Measurements from ENCODE around the gene TACC3. TPM values are rescaled to one million over a fixed set of nuclear protein-coding genes. Genes with fewer than 3 reads are reported as not detected.

Gene TACC3
- total RNA-seq, 1 experiment from 2014 or later: 156 TPM

DNA sequence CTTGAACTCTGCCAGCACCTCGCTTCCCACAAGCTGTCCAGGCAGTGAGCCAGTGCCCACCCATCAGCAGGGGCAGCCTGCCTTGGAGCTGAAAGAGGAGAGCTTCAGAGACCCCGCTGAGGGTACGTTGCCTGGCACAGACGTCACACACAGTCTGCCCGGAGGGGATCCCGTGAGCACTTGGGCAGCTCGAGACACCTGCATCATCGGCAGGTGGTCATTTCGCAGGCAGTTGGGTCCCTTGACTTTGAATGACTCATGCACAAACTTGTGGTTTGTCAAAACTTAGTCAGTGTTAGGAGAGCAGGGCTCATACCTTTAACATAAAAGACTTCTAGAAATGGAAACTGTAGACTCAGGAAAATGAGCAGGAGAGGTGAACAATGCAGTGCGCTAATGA lies 9.9 kb downstream of the TACC3 start:
- TF ChIP-seq, protein P1, sequence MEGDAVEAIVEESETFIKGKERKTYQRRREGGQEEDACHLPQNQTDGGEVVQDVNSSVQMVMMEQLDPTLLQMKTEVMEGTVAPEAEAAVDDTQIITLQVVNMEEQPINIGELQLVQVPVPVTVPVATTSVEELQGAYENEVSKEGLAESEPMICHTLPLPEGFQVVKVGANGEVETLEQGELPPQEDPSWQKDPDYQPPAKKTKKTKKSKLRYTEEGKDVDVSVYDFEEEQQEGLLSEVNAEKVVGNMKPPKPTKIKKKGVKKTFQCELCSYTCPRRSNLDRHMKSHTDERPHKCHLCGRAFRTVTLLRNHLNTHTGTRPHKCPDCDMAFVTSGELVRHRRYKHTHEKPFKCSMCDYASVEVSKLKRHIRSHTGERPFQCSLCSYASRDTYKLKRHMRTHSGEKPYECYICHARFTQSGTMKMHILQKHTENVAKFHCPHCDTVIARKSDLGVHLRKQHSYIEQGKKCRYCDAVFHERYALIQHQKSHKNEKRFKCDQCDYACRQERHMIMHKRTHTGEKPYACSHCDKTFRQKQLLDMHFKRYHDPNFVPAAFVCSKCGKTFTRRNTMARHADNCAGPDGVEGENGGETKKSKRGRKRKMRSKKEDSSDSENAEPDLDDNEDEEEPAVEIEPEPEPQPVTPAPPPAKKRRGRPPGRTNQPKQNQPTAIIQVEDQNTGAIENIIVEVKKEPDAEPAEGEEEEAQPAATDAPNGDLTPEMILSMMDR (conservative IDR thresholded peaks at IDR 0.05): no peak
- no peak overlapping the region for H3K23ac ChIP-seq (ENCODE audit: insufficient read length, low read depth, low read length)
- H3K79me2 ChIP-seq (ENCODE audit: insufficient read depth, low read length): peaks cover 2% of the 10 kb centered on the region; the same call in 1 of the 2 replicates

More for the DNA sequence above, 9.9 kb downstream of the TACC3 start:
- Histone ChIP-seq H4K91ac (ENCODE audit: insufficient read length, low read depth, low read length) (no peak overlapping the region), H2BK5ac (ENCODE audit: insufficient read length, low read length) (no peak overlapping the region), H3K9me3 (ENCODE audit: control insufficient read depth, low read depth, low read length) (no peaks in the 10 kb centered on the region), H3K27me3 (ENCODE audit: insufficient read depth, low read length) (no peaks in the 10 kb centered on the region), H2AFZ (ENCODE audit: low read length) (no peak overlapping the region), H3K14ac (ENCODE audit: insufficient read depth, low read length) (no peak overlapping the region), H2BK20ac (ENCODE audit: low read depth, low read length, poor library complexity, severe bottlenecking) (no peak overlapping the region), H4K8ac (replicated peaks; ENCODE audit: insufficient read length, low read depth, low read length) (no peak overlapping the region), H3K4me2 (ENCODE audit: insufficient read depth, insufficient read length, low read length) (no peak overlapping the region), H2BK15ac (ENCODE audit: low read depth, low read length) (no peak overlapping the region), H3K4me1 (ENCODE audit: insufficient read depth, low read length) (no peaks in the 10 kb centered on the region), H2BK120ac (ENCODE audit: low read depth, low read length, poor library complexity, severe bottlenecking) (no peak overlapping the region), H3K56ac (ENCODE audit: insufficient read length, low read depth, low read length) (no peak overlapping the region), H3K9ac (ENCODE audit: extremely low read depth, insufficient read length, low read length) (no peak overlapping the region), H3K23me2 (ENCODE audit: insufficient read length, low read depth, low read length, poor library complexity, severe bottlenecking) (no peaks in the 10 kb centered on the region), H2BK12ac (ENCODE audit: insufficient read length, low read depth, low read length) (no peak overlapping the region), H3K79me1 (ENCODE audit: insufficient read depth, low read depth, low read length, poor library complexity, severe bottlenecking) (no peaks in the 10 kb centered on the region), H4K20me1 (ENCODE audit: control insufficient read depth, insufficient read depth, insufficient read length) (peaks cover 5% of the 10 kb centered on the region), H2AK5ac (ENCODE audit: insufficient read length, low read length) (no peak overlapping the region), H3K4ac (ENCODE audit: low read depth, low read length) (no peak overlapping the region), H3K27ac (ENCODE audit: insufficient read length, low read depth, low read length) (no peak overlapping the region), H3T11ph (ENCODE audit: low read length) (no peak overlapping the region), H3K18ac (ENCODE audit: insufficient read length, low read depth, low read length) (no peak overlapping the region), H4K5ac (ENCODE audit: insufficient read length, low read depth, low read length) (no peak overlapping the region)
- Mint-ChIP-seq H3K4me3 (no peak overlapping the region), H3K27me3 (ENCODE audit: low read depth) (no peaks in the 10 kb centered on the region), H3K27ac (peak overlapping the region in 1 of 3 experiments; percentile 18; a peak in 1 of 7 replicates), H3K9me3 (no peaks in the 10 kb centered on the region), H3K36me3 (ENCODE audit: insufficient read depth in 1 of 3, low read depth in 3 of 3) (peaks cover 67 to 96% (median 94%) of the 10 kb centered on the region in 3 experiments), H3K4me1 (peaks cover 4 to 7% of the 10 kb centered on the region in 2 experiments)
- no CpG with 5 or more reads among the region's 10 CpGs for WGBS (ENCODE audit: extremely low coverage, insufficient read length, low lambda C conversion rate)
- no peak for DNase-seq
